HG03439 (cell line): ENCODE data around the gene MMAA.
"Not testable (repeated sequence)": the region's sequence is repeated elsewhere in the genome, so short reads cannot be mapped to it uniquely, and the experiment has no call there.

ENCODE experiments used
- ATAC-seq: cut with Tn5 transposase; IDR thresholded peaks from one replicate; pipeline ENCODE4 v1.9.1; 2021; ENCODE audit warnings: mild to moderate bottlenecking, moderate library complexity; ENCODE audit not compliant: unreplicated experiment

MMAA gene

DNA sequence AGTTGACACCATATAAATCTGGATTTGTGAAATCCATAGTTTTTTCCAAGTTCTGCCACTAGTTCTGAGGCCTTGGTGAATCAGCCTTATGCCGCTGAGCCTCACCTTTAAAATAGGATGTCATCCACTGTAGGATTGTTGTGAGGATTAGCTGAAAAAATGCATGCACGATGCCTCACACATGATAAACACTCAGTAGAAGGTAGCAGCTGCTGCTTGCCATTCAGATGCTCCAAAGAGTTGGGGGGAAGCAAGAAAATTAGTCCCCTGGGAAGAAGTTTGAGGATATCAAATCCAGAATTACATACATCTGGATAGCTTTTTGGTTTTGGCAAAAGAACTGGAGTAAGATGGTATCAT lies 7.4 kb downstream of the MMAA start:
- ATAC-seq = no peak

DNA sequence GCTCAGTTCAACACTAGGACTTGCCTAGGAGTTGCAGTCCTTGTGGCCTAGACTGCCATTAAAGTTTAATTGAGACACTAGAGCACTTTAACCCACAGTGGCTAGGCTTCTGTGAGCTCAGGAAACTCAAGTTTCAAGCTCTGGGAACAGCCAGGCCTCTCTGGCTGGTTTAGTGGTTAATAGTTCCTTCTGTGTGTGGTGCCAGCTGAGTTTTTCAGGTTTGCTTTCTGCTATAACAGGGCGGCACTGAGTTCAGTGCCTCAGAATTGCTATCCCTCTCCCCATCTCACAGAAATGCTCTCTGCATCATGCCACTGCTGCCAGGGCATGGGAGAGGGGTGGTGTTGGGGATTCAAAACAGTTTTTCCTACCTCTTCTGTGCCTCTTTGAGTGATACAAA lies 15.9 kb downstream of the MMAA start:
- no peak for ATAC-seq

DNA sequence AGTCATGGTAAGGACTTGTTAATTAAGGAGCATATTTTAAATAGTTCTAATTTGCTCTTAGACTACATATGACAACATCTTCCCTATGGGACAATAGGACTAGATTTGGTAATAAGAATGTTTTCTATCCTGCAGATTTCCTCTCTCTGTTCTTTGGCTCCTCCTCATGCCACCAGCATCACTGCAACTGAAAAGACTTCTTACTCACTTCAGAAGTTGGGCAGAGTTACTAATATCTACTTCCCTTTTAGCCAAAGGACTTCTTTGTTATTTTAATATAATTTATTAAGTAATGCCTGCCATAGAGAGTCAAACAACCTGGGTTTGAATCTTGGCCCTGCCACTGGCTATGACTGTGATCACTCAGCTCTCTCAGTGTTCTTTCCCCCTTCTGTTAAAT lies 16.4 kb downstream of the MMAA start:
- ATAC-seq = no peak

DNA sequence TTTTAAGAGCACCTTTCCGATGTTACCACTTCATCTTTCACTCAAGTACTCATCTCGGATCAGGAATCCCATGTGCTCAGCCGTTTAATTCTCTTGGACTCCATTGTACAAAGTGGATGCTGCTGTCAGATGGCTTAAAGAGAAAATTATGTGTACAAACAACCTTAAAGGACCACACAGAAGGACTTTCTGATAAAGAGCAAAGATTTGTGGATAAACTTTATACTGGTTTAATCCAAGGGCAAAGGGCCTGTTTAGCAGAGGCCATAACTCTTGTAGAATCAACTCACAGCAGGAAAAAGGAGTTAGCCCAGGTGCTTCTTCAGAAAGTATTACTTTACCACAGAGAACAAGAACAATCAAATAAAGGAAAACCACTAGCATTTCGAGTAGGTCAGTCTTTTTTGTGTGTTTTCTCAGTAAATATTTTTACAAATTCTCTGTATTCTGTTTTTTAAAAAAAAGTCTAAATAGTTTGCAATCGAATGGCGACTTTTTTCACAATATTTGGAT lies 20.1 kb downstream of the MMAA start:
- ATAC-seq = no peak

DNA sequence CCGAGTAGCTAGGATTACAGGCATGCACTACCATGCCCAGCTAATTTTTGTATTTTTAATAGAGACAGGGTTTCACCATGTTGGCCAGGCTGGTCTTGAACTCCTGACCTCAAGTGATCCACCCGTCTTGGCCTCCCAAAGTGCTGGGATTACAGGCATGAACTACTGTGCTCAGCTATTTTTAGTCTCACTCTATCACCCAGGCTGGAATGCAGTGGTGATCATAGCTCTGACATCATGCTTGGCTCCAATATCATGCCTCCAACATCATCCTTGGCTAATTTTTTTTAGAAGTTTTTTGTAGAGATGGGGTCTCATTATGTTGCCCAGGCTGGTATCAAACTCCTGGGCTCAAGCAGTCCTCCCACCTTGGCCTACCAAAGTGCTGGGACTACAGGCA lies 21.1 kb downstream of the MMAA start:
- not testable (repeated sequence) for ATAC-seq

DNA sequence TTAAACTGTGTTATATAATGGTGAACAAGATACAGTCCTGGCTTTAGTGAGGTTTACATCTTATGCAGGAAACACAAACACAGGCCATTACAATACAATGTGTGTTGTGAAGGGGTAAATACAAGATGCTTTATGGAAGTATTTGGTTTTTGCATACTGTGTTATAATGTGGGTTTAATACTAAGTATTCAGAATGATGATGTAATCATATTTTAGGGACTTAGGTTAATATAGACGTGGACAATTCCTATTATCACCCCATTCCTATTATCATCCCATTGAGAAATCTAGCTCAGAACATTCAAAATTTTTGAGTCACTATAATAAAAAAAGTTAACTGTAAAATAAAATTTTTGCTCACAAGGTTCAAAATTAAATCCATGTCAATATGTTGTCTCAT lies 24.1 kb downstream of the MMAA start:
- ATAC-seq = no peak

DNA sequence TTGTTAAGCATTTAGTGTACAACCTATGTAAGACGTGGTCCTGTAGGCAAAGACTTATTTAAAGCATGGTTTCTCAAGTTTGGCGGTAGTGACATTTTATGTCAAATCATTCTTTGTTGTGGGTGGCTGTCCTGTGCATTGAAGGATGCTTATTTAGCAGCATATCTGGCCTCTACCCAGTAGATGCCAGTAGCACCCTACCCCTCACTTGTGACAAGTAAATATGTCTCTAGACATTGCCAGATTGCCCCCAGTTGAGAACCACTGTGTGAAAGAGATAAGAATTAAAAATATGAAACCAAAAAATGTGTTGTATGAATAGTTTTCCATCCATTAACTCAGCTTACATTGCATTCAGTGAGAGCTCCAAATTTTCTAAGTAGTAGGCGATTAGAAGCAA lies 25.5 kb downstream of the MMAA start:
- no peak for ATAC-seq

DNA sequence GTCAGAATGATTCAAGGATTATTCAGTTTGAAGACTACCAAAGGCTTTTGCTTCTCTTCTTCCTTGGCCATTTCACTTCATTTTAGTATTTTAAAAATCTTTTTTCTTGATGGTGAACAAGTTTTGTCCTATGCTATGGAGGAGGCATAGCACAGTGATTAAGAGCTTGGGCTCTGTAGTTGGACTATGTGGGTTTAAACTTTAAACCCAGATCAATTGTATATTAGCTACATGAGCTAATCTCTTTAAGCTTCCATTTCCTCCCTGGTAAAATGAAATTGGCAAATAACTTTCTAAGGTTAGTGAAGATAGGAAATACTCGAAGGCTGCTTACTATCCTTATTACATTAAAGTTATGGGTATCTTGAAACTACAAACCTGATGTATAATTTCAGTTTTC lies 37.0 kb downstream of the MMAA start:
- no peak for ATAC-seq

DNA sequence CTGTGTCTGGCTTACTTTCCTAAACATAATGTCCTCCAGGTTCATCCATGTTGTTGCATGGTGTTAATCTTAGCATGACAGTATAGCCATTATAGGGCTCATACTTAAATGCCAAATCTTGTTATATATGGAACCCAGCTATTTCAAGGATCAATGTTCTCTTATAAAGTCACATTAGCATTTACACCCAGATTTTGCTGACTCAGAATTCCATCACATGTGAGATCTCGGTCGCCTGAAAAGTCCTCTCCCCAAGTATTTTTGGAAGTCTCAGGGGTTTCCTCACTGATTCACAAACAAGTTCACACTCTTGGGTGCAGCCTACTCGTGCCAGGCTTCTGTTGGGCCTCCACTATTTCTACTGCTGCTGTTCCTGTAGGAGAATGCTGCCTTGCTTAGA lies 40.9 kb downstream of the MMAA start:
- no peak for ATAC-seq

DNA sequence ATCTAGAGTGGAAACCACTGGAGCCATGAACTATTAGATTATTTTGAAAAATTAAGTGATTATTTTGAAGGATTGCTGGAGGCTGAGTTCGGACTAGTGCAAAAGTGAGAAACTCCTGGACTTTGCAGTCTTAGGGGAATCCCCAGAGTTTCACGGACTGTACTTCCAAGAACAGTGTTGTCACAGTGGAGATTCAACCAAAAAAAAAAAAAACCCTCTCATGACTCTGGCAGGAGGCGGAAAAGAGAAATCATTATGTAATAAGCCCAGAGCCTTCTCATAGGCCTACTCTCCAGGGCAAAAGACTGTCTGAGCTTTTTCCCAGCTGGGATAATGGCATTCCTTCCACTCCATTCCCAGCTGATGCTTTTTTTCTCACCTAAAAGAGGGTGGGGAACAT lies 44.0 kb downstream of the MMAA start:
- ATAC-seq = no peak

DNA sequence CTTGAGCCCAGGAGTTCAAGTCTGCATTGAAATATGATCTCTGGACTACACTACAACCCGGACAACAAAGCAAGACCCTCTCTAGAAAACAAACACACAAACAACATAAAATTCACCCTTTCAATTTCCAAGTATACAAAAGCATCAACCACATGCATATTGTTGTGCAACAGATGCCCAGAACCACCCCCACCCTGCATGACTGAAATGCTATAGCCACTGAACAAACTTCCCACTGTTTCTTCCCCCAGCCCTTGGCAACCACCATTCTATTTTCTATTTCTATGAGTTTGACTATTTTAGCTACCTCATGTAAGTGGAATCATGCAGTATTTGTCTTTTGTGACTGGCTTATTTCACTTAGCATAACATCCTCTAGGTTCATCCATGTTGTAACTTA lies 46.6 kb downstream of the MMAA start:
- no peak for ATAC-seq

DNA sequence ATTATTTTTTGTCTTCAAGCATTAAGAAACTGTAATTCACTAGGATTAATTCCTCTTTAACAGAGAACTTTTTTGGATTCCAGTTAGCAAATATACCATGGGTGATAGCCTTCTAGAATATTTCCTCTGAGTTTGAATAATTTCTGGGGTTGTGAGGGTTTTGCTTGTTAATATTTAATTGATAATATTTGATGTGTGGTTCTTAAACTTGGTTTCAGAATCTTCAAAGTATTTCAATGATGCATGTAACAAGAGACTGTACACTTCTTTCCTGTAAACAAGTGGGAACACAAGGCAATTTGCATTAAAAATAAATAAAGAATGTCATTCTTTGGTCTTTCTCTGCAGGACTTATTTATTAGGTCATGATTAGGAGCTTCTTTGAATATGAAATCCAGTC lies 51.2 kb downstream of the MMAA start:
- no peak for ATAC-seq

DNA sequence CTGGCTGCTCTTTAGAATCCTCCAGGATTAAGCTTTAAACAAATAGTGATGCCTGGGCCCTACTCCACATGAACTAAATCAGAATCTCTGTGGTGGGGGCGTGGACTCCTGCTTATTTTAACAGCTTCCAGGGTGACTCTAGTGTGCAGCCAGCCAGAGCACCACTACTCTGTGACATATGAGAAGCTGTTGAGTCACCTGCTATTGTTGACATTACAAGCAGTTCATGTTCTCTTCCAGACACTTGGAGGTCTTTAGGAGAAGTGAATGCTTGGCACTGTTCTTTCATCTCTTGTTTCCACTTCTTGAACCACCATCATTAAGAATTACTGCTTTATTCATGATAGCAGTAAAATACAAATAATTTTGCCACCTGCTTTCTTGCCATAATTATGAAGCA lies 60.3 kb downstream of the MMAA start:
- ATAC-seq = no peak

DNA sequence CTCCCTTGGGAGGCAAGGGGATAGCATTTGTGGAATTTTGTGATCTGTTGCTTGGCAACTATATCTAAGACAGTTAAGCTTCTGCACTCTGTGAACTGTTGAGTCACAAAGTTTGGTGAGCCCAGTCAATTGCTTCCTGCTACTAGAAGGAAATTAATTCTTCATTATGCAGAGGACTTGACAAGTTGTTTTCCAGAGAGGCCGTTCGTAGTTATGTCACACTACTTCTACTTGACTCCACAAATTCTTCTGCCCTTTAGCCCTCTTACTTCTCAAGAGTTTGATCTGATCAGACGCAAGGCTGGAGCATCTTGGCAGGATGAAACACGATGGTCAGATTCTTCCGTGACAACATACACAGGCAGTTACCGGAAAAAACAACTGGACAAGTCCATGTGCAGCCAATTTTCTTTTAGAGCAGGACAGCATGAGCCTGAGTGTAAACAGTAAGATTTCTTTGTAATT lies 60.8 kb downstream of the MMAA start, which contains the start of gene C4orf51:
C4orf51 (plus strand) TSS at position 156 of the 465 bp plus-strand sequence; CDS start at position 214, 58 bp downstream.
- ATAC-seq = no peak

DNA sequence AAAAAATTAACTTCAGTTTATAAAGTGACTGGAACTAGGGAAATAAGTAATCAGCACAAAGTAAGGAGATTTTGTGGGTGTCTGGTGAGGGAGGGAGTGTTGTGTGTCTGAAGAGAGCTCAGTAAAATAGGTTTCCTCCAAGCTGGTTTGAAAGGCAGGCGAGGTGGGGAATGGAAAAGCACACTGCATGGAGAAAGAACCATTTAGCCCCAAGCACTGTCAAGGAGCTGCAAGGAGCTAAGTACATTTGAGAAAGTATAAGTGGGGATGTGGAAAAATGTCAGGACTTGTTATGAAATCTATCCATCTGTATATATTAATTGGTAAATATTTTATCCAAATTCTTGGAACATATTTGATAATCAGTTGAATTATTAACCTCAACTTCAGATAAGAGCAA lies 61.7 kb downstream of the MMAA start:
- no peak for ATAC-seq

DNA sequence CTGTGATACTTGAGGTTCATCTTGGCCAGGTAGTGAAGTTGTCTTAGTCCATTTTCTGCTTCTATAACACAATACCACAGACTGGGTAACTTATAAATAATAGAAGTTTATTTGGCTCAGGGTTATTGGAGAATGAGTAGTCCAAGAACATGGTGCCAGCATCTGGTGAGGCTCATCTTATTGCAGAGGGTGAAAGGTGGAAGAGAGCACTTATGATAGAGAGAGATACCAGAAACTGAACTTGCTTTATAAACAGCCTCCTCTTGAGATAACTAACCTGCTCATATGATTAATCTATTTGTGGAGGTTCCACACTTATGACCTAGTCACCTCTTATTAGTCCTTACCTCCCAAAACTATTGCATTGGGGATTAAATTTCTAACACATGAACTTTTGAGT lies 62.3 kb downstream of the MMAA start:
- no peak for ATAC-seq

DNA sequence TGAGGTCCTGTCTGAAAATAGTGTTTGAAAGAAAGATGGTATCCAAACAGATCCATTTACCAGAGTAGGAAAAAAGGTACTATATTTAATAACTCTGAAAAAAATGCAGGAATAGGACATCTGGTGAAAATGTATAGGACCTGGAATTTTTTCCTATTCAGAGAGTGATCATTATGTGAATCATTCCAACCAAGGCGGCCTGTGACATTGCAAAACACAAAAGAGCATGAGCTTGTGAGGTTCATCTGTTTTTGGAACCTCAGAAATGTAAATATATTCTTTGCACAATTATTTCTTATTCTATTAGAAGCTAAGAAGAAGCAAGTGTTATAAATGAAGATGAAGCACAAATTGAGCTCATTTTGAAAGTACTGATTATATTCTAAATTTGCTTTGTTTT lies 62.8 kb downstream of the MMAA start:
- ATAC-seq = no peak

DNA sequence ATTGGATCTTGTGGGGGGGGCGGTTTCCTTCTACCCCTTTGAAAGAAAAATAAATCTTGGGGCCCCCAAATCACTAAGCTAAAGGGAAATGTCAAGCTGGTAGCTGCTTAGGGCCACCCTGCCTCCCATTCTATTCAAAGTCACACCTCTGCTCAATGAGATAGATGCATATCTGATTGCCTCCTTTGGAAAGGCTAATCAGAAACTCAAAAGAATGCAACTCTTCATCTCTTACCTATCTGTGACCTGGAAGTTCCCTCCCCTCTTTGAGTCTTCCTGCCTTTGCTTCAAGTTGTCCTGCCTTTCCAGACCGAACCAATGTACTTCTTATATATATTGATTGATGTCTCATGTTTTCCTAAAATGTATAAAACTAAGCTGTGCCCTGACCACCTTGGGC lies 67.8 kb downstream of the MMAA start:
- ATAC-seq = no peak

DNA sequence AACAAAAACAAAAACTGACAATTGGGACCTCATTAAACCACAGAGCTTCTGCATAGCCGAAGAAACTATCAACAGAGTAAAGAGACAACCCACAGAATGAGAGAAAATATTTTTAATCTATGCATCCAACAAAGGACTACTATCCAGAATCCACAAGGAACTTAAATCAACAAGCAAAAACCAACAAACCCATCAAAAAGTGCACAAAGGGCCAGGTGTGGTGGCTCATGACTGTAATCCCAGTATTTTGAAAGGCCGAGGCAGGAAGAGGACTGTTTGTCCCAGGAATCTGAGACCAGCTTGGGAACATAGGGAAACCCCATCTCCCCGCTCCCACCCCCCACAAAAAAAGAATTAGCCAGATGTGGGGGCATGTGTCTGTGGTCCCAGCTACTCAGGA lies 71.4 kb downstream of the MMAA start:
- no peak for ATAC-seq

DNA sequence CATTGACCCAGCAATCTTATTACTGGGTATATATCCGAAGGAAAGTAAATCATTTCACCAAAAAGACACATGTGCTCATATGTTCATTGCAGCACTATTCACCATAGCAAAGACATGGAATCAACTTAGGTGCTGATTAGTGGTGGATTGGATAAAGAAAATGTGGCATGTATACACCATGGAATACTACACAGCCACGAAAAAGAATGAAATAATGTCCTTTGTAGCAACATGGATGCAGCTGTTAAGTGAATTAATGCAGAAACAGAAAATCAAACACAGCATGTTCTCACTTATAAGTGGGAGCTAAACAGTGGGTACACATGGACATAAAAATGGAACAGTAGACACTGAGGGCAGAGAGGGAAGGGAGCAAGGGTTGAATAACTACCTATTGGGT lies 72.2 kb downstream of the MMAA start:
- not testable (repeated sequence) for ATAC-seq

DNA sequence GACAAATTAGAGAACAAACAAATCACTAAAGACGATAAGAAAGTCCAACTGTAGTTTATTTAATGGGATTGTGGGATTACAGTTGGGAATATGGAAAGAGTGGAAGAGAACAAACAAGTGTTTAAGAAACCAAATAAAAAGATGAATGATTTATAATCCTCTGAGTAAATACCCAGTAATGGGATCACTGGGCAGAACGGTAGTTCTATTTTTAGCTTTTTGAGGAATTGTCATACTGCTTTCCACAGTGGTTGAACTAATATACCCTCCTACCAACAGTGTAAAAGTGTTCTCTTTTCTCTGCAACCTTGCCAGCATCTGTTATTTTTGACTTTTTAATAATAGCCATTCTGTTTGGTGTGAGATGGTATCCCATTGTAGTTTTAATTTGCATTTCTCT lies 75.7 kb downstream of the MMAA start:
- ATAC-seq = no peak

DNA sequence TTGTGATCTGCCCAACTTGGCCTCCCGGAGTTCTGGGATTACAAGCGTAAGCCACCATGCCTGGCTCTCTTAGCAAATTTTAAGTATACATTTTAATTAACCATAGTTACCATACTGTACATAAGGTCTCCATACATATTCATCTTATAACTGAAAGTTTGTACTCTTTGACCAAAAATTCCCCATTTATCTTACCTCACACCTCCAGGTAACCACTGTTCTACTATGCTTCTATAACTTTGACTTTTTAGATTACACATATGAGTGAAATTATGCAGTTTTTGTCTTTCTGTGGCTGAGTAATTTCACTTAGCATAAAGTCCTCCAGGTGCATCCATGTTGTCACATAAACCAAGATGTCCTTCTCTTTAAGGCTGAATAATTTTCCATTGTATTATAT lies 78.1 kb downstream of the MMAA start:
- ATAC-seq = no peak

DNA sequence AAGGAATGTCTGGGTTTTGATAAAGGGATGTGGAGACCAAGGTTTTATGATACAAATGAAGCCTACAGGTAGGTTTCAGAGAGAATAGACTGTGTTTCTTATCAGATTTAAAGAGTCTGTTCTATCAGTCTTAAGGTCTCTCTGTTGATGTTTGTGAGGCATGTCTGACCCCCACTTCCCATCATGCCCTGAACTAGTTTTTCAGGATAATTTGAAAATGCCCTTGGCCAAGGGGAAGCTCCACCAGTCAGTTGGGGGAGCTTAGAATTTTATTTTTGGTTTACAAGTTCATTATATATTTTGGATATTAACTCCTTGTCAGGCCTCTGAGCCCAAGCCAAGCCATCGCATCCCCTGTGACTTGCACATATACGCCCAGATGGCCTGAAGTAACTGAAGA lies 79.3 kb downstream of the MMAA start:
- no peak for ATAC-seq
